Left cardiac atrium (tissue), 4 donors: ENCODE measurements around the gene CHDH. TPM values are rescaled to one million over a fixed set of nuclear protein-coding genes. Genes with fewer than 3 reads are reported as not detected.

ENCODE experiments used
- ATAC-seq, 2 donors: fragments of 200-7000 bp; cut with Tn5 transposase; one replicate each; pipeline ENCODE4 v1.9.1; 2020; ENCODE audit warnings: mild to moderate bottlenecking in 2 of 2, moderate library complexity in 2 of 2
- DNase-seq: peaks from one replicate; pipeline ENCODE4 v3.0.0-alpha.2; 2020
- intact Hi-C, 2 donors: fragments of 100-400 bp; cut with DNase I; formaldehyde crosslinking; loops; one replicate each; pipeline versions ENCODE4 v1.14.1 to v1.15.1; 2022 to 2023
- total RNA-seq, 2 donors: library from RNA; stranded (reverse); fragmentation: NEBNext Ultra II Directional; extraction: Animal tissue kit (Norgen Biotek cat#: 25700); gene quantifications; one replicate each; pipeline ENCODE4 v1.2.1, GENCODE V29; 2021
- donor health status: DM: no; HTN: yes; CAD: no.
- donor health status: DM: no; HTN: yes; CAD: no; lungs with severe emphysema.
- donor health status: DM: yes; HTN: yes; CAD: no.
- donor health status: Dilated cardiomyopathy.

CHDH gene
- total RNA-seq, 2 donors from 2014 or later, result 5.0 to 6.6 TPM

- no peak for ATAC-seq
- DNase-seq, result no peak
- intact Hi-C loops, result no loop called here
Measured at GRCh38 chr3:53774414-53774813, 71.8 kb downstream of the CHDH start.

GRCh38 chr3:53773611-53774368, 72.4 kb downstream of the CHDH start:
- peak; percentile 51 to 78 for ATAC-seq
- no peak for DNase-seq
- intact Hi-C loops, result no loop called here

DNA sequence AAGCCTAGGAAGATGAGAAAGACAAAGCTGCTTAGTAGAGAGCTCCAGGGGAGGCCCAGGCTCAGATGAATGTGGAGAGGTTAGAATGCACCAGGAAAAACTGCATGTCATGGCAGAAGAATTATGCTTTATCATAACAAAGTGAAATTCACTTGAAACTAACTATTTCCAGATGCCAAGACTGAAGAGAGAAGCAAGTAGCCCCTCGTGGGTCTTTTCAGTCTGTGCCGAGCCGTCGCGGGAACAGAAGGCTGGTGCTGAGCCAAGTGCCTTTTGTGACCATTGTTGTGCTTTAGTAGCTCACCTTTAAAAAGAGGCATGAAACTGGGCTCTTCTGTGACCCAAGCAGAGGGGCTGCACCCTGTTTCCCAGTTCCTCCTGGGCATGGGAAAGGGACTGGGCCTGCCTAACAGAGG, 73.2 kb downstream of the CHDH start:
- intact Hi-C loops, result no loop called here
- no peak for DNase-seq
- no peak for ATAC-seq

DNA sequence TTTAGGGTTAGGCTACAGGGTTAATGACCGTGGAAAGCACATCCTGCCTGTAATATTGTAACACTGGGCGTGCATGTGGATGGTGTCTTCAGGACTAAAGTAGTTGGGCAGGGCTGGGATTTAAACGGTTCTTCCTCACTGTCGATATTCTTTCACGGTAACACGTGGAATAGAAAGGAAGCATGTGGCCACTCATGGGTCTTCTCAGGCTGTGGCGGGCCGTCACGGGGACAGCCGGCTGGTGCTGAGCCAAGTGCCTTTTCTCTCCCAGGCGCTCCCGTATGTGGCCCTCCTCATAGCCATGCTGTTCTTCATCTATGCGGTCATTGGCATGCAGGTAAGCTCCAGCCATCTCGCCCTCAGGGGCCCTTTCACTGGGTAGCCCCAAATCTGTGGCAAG, 73.7 kb downstream of the CHDH start:
- no peak for ATAC-seq
- intact Hi-C loops, result no loop called here
- no peak for DNase-seq

DNA sequence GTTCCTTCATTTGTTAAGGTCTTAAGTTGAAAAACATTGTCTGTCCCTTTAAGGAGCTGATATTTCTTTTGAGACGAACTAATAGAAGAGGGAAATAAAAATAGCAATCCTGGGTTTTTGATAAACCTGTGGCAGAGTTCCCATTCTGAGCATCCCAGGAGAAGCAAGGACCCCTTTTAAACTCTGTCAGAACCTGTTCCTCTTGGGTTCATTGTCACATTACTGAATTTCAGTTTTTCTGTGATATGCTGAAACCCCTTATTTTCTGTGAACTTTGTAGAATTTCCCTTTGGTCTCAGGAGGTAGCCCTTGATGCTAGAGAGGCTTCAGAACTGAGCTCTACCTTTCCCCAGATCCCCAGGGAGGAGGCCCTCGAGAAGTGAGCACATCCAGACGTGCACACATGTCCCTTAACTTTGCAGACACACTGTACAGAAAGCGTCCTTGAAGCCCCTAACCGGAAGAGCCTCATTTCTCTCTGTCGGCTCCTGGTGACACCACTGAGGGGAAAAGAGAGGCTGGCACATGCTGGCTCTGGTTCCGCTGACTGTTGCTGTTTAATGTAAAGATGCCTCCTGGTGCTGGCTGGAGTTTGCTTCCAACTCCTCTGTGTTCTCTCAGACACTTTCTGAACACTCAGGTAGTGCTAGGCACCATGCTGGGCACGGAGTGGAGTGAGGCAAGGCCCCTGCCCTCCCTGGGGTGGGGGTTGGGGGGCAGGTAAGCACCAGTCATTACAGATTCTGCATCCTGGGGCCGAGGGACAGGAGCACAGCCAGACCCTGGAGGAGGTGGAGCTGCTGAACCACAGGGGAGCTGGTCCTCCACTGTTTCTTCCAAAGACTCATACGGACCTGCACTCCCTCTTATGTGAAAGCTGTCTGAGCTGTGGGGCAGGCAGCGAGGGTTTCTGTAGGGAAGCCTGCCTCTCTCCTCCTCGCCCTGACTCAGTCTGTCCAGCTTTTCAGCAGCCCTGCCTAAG, 77.5 kb downstream of the CHDH start:
- DNase-seq (no peak), ATAC-seq (no peak)
- intact Hi-C loops, result no loop called here

- no peak for ATAC-seq
- intact Hi-C loops, result no loop called here
Measured at GRCh38 chr3:53766706-53767105, 79.5 kb downstream of the CHDH start.

DNA sequence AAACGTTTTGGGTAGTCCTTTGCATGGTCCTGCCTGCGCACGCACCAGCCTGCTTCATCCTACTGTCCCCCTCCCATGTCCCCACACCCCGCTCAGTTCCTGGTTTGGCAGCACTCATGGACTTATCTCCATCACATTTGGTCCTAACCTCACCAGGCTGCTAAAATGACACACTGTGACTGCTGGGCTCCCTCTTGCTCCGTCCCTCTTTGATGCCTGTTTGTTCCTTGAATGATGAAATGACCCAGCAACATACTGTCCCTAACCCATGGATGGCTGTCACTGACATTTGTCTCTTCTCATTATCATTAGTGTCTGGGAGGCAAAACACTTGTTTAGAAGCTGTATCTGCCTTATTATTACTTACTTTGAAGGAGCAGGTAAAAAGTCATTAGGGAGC, 80.5 kb downstream of the CHDH start:
- intact Hi-C loops, result no loop called here
- no peak for ATAC-seq

More at GRCh38 chr3:53766706-53767105, 79.5 kb downstream of the CHDH start:
- no peak for DNase-seq

DNA sequence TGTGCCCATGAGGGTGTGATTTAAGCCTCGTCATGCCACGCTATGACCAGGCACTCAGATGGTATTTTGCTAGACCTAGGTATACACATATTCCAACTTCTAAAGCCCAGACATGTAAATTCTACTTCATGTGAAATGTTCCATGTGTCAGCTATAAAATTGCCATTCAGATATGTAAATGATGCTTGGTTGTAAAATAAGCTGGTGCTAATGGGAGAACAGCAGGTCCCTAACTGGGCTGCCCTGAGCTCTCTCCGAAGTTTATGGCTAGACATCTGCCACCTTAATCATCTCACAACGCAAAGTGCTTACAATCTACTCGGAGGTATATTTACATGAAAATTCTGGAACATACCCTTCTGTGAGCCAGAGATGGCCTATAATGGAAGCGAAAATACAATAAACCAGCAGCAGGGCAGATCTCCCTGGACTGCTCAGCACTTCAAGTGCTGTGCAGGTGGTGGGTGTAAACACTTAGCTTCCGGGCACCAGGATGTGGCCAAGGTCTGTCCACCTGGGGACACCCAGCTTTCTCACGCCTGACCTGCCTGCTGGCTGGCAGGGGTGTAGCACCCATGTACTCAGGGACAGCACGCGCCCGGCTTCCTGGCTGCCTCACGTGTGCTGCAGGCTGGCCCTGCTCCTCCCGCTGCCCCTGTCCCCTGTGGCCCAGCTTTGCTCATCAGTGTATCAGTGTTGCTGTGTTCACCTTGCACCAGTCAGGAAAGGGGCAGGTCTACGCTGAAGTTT, 82.0 kb downstream of the CHDH start:
- ATAC-seq, result no peak
- no peak for DNase-seq
- intact Hi-C loops, result no loop called here

More for the DNA sequence above, 80.5 kb downstream of the CHDH start:
- DNase-seq, result no peak

- ATAC-seq (no peak), DNase-seq (no peak)
- intact Hi-C loops, result no loop called here
Measured at GRCh38 chr3:53763353-53763752, 82.9 kb downstream of the CHDH start.

Other genes with a start within 250 kb of the CHDH start
- gene IL17RB, start 149 bp upstream of the CHDH start, total RNA-seq, result 1 to 10 TPM; 1.6 to 2.6 TPM
- 10 to 100 TPM; 28.4 to 30.8 TPM for gene ACTR8, start 35.7 kb upstream of the CHDH start, total RNA-seq
- 10 to 100 TPM; 69.1 to 99.9 TPM for gene SELENOK, start 45.4 kb upstream of the CHDH start, total RNA-seq